RWPE2 (cell line): Measurements from ENCODE around the gene PDE8B.

Experiments used
- ATAC-seq: fragments of 200-7000 bp; cut with Tn5 transposase; 3 replicates; pipeline ENCODE4 v1.9.1; 2021; ENCODE audit warnings: low read depth
- DNase-seq: peaks from one replicate; pipeline ENCODE4 v3.0.0-alpha.2; 2020; ENCODE audit warnings: low spot score
- H3K27ac ChIP-seq: fragments of 450-650 bp; 2 replicates; pipeline ENCODE4 v1.5.1; 2017; ENCODE audit warnings: mild to moderate bottlenecking; ENCODE audit not compliant: poor library complexity, severe bottlenecking
- H3K27me3 ChIP-seq: fragments of 250-450 bp; sonication (Bioruptor Pico); 2 replicates; pipeline ENCODE4 v1.5.1; 2021; ENCODE audit warnings: mild to moderate bottlenecking, moderate library complexity; ENCODE audit not compliant: insufficient read depth, poor library complexity, severe bottlenecking
- H3K36me3 ChIP-seq: fragments of 250-450 bp; sonication (Bioruptor Pico); 2 replicates; pipeline ENCODE4 v1.5.1; 2020; ENCODE audit warnings: low read depth, mild to moderate bottlenecking, moderate library complexity
- H3K4me1 ChIP-seq: fragments of 250-450 bp; sonication (Bioruptor Pico); 2 replicates; pipeline ENCODE4 v1.5.1; 2021; ENCODE audit warnings: mild to moderate bottlenecking, moderate library complexity; ENCODE audit not compliant: insufficient read depth, poor library complexity, severe bottlenecking
- H3K4me3 ChIP-seq: fragments of 250-450 bp; sonication (Bioruptor Pico); 2 replicates; pipeline ENCODE4 v1.5.1; 2021; ENCODE audit warnings: mild to moderate bottlenecking, moderate library complexity; ENCODE audit not compliant: severe bottlenecking
- H3K9me3 ChIP-seq: fragments of 250-450 bp; sonication (Bioruptor Pico); 2 replicates; pipeline ENCODE4 v1.5.1; 2021; ENCODE audit warnings: mild to moderate bottlenecking, moderate library complexity; ENCODE audit not compliant: severe bottlenecking
- TF ChIP-seq, protein P1 (sequence below): fragments of 450-650 bp; IDR thresholded peaks from one replicate; pipeline ENCODE4 v1.5.1; 2017; ENCODE audit warnings: mild to moderate bottlenecking, moderate library complexity; ENCODE audit not compliant: poor library complexity, severe bottlenecking

Gene PDE8B

DNA sequence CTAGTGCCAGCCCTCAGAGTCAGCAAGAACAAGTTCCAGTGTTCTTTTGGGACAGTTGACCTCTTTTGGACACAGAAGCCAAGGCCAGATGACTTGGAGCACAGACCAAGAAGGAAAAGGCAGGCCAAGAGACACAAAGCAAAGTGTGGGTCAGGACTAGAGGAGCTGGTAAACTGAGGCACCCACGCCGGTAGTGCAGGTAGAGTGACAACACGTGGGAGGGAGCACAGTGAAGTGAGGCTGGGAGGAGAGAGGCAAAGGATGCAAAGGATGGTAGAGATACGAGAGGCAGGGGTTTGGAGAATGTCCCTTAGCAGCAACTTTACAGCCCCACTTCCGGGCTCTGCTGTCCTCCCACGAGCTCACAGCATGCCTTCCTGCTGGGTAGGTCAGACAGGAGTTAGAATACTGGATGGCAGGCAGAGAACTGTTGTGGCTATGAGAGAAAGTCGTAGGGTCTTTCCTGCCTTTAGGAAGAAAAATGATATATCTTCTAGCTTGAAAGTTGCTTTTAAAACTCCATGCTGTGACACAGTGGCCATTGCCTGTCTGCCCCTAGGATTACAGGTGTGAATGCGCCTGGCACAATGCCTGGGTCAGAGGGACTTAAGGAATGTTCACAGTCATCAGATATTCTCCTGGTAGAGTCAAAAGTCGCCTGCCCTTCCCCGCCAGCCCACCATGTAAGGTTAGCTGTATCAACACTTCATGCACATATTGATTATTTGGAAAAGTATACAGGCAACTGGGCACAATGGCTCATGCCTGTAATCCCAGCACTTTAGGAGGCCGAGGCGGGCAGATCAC lies 97.9 kb downstream of the PDE8B start:
- H3K4me3 ChIP-seq = no peak overlapping the region
- TF ChIP-seq, protein P1, sequence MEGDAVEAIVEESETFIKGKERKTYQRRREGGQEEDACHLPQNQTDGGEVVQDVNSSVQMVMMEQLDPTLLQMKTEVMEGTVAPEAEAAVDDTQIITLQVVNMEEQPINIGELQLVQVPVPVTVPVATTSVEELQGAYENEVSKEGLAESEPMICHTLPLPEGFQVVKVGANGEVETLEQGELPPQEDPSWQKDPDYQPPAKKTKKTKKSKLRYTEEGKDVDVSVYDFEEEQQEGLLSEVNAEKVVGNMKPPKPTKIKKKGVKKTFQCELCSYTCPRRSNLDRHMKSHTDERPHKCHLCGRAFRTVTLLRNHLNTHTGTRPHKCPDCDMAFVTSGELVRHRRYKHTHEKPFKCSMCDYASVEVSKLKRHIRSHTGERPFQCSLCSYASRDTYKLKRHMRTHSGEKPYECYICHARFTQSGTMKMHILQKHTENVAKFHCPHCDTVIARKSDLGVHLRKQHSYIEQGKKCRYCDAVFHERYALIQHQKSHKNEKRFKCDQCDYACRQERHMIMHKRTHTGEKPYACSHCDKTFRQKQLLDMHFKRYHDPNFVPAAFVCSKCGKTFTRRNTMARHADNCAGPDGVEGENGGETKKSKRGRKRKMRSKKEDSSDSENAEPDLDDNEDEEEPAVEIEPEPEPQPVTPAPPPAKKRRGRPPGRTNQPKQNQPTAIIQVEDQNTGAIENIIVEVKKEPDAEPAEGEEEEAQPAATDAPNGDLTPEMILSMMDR = no peak
- H3K4me1 ChIP-seq = no peaks in the 10 kb centered on the region
- no peak for ATAC-seq
- no peaks in the 10 kb centered on the region for H3K36me3 ChIP-seq
- H3K27ac ChIP-seq = no peak overlapping the region
- H3K9me3 ChIP-seq = no peaks in the 10 kb centered on the region
- no peak for DNase-seq
- no peaks in the 10 kb centered on the region for H3K27me3 ChIP-seq

DNA sequence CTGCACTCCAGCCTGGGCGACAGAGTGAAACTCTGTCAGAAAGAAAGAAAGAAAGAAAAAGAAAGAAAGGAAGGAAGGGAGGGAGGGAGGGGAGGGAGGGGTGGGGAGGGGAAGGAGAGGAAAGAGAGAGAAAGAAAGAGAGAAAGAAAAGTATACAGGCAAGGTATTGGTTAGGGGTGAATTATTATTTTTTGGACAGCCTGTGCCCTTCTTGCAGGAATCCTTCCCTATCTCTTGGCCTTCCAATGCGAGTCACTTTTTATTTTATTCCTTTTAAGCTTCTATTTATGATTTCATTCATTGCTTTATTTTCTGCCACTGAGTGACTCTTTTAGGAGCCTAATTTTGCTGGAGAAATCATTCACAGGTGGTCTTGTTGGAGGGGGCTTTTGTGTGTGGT lies 98.7 kb downstream of the PDE8B start:
- Histone ChIP-seq H3K27me3 (no peaks in the 10 kb centered on the region), H3K36me3 (no peaks in the 10 kb centered on the region), H3K4me1 (no peaks in the 10 kb centered on the region), H3K9me3 (no peaks in the 10 kb centered on the region), H3K27ac (no peak overlapping the region), H3K4me3 (no peak overlapping the region)
- no peak for ATAC-seq
- no peak for DNase-seq
- TF ChIP-seq, protein P1 = no peak

DNA sequence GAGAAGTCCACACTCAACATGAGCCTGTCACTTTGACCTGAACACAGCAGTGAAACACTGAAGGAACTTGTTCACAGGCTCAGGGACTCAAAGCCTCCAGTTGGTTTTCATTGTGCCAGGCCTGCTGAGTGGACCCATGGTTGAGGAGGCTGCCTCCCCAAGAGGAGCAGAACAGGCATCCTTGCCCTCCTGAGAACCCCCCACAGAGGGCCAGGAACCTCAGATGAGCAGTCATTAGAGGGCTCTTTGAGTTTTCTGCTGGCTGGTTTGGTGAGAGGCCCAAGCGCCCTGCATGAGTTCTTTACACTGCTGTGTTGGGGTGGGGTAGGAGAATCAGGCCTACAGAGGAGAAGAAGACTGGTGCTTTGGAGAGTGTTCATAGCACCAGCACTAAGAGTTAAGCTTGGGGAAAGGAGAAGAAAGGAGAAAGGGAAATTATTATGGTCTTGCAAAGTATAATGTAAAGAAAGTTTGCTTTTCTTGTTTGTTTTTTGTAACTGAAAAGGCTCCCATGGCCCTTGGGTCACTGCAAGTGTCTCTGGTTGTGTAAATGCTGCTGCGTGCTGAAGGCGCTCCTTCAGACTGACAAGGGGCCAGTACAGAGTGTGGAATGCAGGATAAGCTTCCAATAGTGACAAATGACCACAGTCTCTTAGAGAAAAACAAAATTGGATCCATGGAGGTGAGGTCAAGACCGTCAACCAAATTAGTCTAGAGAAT lies 100.2 kb downstream of the PDE8B start:
- H3K4me3 ChIP-seq = no peak overlapping the region
- H3K4me1 ChIP-seq = no peaks in the 10 kb centered on the region
- H3K9me3 ChIP-seq = no peaks in the 10 kb centered on the region
- no peaks in the 10 kb centered on the region for H3K36me3 ChIP-seq
- ATAC-seq = no peak
- no peaks in the 10 kb centered on the region for H3K27me3 ChIP-seq
- TF ChIP-seq, protein P1 = no peak
- no peak overlapping the region for H3K27ac ChIP-seq
- DNase-seq = no peak

DNA sequence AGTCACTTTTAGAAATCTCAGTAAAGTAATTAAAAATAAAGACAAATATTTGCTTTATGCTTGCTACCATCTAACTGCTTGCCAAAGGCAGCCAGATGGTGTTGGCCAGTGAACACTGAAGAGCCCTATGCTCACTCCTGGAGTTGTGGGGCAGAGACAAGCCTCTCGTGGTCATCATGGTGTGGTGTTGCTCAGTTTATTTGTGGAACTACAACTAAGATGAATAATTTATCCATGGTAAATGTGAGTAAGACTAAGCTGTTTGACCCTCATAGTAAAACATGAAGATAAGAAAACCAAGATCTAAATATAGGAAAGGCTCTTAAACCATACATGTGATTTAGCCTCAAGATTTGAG lies 100.7 kb downstream of the PDE8B start:
- DNase-seq (no peak), ATAC-seq (no peak)
- Histone ChIP-seq H3K36me3 (no peaks in the 10 kb centered on the region), H3K27ac (no peak overlapping the region), H3K9me3 (no peaks in the 10 kb centered on the region), H3K4me1 (no peaks in the 10 kb centered on the region), H3K27me3 (no peaks in the 10 kb centered on the region), H3K4me3 (no peak overlapping the region)
- TF ChIP-seq, protein P1 = no peak

DNA sequence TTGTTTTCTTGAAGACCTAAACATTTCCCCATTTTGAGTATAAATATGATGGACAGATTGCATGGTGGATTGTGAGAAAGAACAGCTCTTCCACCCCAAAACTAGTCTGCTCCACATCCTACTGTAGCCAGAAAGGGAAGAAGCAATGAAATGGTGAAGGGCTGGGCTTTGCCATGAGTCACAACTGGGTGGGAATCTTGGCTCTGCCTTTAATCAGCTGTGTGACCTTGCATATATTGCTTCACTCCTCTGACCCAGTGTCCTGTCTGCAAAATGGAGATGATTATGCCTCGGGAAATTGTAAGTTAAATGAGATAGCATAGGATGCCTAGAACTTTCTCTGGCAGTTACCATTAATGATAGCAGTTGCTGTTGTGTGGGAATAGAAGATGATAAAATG lies 101.9 kb downstream of the PDE8B start:
- H3K27me3 ChIP-seq = no peaks in the 10 kb centered on the region
- TF ChIP-seq, protein P1 = no peak
- no peak overlapping the region for H3K27ac ChIP-seq
- H3K4me3 ChIP-seq = no peak overlapping the region
- H3K4me1 ChIP-seq = no peaks in the 10 kb centered on the region
- no peaks in the 10 kb centered on the region for H3K9me3 ChIP-seq
- DNase-seq (no peak), ATAC-seq (peak; percentile 74)
- no peaks in the 10 kb centered on the region for H3K36me3 ChIP-seq
